GM21825 (cell line): ENCODE measurements around the gene SENP6.
A peak's percentile ranks its signal among the peaks of the same experiment; 100 is the strongest.
"Not testable (repeated sequence)": the region's sequence is repeated elsewhere in the genome, so short reads cannot be mapped to it uniquely, and the experiment has no call there.

Experiments
- ATAC-seq: cut with Tn5 transposase; IDR thresholded peaks from one replicate; pipeline ENCODE4 v1.9.1; 2021; ENCODE audit warnings: mild to moderate bottlenecking, moderate library complexity; ENCODE audit not compliant: unreplicated experiment

The SENP6 gene

GRCh38 chr6:75605635-75606034 lies 4.0 kb downstream of the SENP6 start:
- ATAC-seq, result no peak

DNA sequence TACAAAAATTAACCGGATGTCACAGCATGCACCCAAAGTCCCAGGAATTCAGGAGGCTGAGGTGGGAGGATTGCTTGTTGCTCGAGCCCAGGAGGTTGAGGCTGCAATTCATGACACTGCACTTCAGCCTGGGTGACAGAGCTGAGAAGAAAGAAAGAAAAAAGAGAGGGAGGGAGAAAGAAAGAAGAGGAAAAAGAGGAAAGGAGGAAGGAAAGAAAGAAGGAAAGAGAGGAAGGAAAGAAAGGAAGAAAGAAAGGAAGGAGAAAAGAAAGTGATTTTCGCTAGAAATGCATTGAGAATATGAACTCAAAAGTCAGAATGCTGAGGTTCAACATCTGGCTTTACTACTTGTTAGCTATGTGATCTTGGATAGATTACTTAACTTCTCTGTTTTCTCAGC lies 6.6 kb downstream of the SENP6 start:
- ATAC-seq, result no peak

GRCh38 chr6:75608956-75609533 lies 7.4 kb downstream of the SENP6 start:
- no peak for ATAC-seq

GRCh38 chr6:75609639-75610590 lies 8.2 kb downstream of the SENP6 start:
- no peak for ATAC-seq

- ATAC-seq, result no peak
These were observed 9.5 kb downstream of the SENP6 start for GRCh38 chr6:75611011-75611701.

GRCh38 chr6:75611702-75612375 lies 10.2 kb downstream of the SENP6 start:
- peak; percentile 55 for ATAC-seq

GRCh38 chr6:75612434-75612833 lies 10.8 kb downstream of the SENP6 start:
- ATAC-seq, result no peak

DNA sequence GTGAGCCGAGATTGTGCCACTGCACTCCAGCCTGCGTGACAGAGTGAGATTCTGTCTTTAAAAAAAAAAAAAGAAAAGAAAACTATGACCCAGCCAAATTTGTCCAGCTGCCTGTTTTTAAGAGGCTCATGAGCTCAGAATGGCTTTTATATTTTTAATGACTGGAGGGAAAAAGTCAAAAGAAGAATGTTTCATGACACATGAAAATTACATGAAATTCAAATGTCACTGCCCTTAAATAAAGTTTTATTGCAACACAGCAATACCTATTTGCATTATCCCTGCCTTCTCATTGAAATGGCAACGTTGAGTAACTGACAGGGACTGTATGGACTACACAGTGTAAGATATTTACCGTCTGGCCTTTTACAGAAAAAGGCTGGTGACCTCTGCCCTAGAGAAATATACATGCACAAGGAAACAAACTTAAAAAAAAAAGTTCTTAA lies 11.4 kb downstream of the SENP6 start:
- ATAC-seq, result no peak

DNA sequence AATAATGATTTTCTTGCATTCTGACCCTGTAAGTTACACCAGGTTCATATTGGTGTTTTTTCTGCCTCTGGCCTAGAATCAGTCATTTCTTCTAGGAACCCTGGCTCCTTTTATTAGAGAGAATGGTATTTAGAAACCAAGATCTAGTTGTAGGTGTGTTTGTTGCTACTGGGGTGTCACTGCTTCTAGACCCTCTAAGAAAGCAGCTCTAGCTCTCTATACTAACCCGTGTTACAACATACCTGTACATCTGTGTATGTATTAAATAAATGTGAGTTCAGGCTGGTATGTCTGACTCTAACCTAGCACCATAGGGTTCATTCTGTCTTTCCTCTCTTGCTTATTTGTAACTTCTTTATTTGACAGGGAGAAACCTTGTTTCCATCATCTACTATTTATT lies 16.8 kb downstream of the SENP6 start:
- no peak for ATAC-seq

GRCh38 chr6:75619230-75619899 lies 17.7 kb downstream of the SENP6 start:
- ATAC-seq, result no peak

DNA sequence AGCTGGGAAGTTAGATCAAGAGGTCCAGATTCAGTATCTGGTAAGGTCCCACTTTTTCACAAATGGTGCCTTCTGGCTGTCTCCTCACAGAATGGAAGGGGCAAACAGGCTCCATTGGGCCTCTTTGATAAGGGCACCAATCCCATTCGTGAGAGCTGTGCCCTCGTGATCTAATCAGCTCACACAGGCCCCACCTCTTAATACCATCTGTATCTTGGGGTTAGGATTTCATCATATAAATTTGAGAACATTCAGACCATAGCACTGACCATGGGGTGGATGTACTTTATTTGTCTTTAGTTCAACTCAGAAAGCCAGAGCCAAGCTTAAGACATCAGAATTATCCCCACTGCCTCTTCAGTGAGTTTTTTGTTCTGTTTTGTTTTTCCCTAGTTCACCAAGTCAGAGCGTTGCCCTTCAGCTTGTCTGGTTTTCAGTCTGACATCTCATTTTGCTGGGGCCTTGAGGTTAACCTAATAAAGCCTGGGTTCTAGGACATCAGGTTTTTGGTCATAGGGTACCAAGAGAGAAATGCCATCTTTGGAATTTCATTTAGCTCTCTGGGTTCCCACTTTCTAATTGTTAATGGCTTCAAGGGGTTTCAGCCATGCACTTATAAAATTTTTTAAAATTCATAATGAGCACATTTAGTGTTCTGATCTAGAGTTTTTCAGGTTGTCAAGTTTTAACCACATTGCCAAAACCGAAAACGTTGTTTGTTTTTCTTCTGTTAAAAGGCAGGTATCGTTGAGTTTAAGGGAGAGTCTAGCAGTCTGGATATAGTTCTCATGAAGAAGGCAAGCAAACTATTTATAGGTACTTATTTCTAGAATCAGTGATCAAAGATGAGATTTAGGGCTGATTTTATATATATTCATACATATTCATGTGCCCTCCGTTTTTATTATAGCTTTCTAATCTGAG lies 19.0 kb downstream of the SENP6 start:
- no peak for ATAC-seq

DNA sequence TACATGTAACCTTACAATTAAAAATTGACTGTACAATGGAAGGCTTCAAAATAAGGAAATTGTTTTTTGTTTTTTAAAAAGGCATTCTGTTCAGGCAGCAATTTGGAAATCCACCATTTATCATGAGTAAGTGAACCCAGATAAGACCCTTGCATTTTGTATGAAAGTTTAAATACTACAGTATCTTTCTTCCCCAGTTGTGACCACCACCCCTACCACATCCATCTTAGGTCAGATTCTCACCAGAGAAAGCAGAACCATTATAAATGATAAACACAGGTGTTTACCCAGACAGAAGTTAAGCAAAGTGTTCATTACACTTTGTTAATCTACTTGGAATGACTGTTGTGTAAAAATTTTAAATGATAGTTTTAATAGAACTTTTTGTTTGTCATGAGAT lies 20.2 kb downstream of the SENP6 start:
- no peak for ATAC-seq

DNA sequence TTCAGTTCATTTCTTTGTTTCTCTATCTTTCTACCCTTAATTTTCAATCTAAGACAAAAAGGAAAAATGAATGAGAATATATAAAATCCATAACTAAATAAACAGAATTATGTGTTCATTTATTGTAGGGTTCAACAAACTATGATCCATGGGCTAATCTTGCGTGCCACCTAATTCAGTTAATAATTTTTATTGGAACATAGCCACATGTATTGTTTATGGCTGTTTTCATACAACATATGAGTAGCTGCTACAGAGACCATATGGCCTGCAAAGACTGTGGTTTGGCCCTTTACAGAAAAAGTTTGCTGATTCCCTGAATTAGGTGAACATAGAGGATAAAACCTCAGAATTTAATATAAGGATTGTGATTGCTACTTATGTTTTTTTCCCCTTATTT lies 21.8 kb downstream of the SENP6 start:
- ATAC-seq, result no peak

- ATAC-seq, result no peak
These were observed 22.7 kb downstream of the SENP6 start for GRCh38 chr6:75624335-75624734.

DNA sequence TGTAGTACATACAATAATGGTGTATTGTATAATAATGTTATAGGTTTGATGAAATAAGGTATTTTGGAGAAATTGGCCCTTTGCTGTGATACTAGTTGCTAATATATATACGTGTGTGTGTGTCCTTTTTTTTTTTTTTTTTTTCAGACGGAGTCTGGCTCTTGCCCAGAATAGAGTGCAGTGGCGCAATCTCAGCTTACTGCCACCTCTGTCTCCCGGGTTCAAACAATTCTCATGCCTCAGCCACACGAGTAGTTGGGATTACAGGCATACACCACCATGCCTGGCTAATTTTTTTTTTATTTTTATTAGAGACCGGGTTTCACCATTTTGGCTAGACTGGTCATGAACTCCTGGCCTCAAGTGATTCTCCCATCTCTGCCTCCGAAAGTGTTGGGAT lies 23.3 kb downstream of the SENP6 start:
- ATAC-seq, result no peak

GRCh38 chr6:75626561-75626960 lies 24.9 kb downstream of the SENP6 start:
- ATAC-seq, result no peak

- ATAC-seq, result not testable (repeated sequence)
These were observed 26.0 kb downstream of the SENP6 start for GRCh38 chr6:75627708-75628107.

DNA sequence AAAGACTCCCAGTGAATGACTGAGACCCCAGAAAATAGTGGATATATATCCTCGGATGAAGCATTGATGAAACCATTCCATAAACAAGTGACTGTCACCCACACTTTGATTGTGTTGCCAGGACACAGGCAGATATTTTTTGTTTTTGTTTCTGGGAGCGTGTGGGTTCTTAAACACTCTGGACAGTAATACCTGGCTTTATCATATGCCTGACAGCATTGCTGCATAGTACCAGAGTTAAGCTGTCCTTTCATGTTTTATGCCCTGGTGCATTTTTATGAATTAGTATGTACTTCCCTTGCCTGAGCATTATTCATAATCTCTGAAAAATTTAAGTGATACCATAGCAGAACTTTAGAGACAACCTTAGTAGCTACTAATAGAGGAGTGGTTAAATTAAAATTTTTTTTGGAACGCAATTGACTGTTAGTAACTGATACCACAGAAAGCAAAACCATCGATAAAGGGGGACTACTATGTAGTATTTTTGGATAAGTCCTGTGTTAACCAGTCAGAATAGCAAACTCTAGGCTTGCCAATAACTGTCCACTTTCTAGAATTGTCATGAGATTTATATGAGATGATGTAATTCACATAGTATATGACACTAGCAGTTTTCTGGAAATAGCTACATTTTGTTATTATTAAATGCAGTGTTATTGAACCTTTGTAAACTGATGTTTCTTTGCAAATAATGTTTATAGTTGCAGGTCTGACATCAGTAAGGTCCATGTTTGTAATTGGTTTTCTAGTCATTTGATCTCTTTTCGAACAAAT lies 30.4 kb downstream of the SENP6 start:
- ATAC-seq, result no peak

- ATAC-seq, result no peak
These were observed 31.4 kb downstream of the SENP6 start for GRCh38 chr6:75633045-75633444.
